Small intestine (tissue), 16 donors: ENCODE data around the gene LRRC75A. TPM values are rescaled to one million over a fixed set of nuclear protein-coding genes. Genes with fewer than 3 reads are reported as not detected.
A peak's percentile ranks its signal among the peaks of the same experiment; 100 is the strongest.
"Not testable (repeated sequence)": the region's sequence is repeated elsewhere in the genome, so short reads cannot be mapped to it uniquely, and the experiment has no call there.

Experiments used
- DNase-seq, 2 donors: peaks; one replicate each; pipeline versions ENCODE4 v3.0.0 to v3.0.0-alpha.2; 2013
- FAIRE-seq: peaks from 2 replicates; lab custom pipeline; 2012; peaks lifted over from hg19 to GRCh38; lab: Jason Lieb, UNC
- H3K27ac ChIP-seq, 3 donors: one replicate each; pipeline ENCODE4 v1.5.1; 2013; ENCODE audit warnings: low read length in 2 of 3, mild to moderate bottlenecking in 2 of 3, control low read depth in 1 of 3, inconsistent platforms in 1 of 3, low read depth in 1 of 3, moderate library complexity in 1 of 3
- H3K27me3 ChIP-seq, 3 donors: one replicate each; pipeline ENCODE4 v1.6.1; 2013; ENCODE audit warnings: low read length in 3 of 3, inconsistent platforms in 1 of 3; ENCODE audit not compliant: control insufficient read depth in 3 of 3, insufficient read depth in 3 of 3
- H3K36me3 ChIP-seq, 3 donors: one replicate each; pipeline ENCODE4 v1.6.1; 2013; ENCODE audit warnings: low read length in 3 of 3, inconsistent platforms in 1 of 3, low read depth in 1 of 3, mild to moderate bottlenecking in 1 of 3, moderate library complexity in 1 of 3; ENCODE audit not compliant: control insufficient read depth in 3 of 3, insufficient read depth in 2 of 3
- H3K4me1 ChIP-seq, 3 donors: one replicate each; pipeline ENCODE4 v1.6.1; 2013; ENCODE audit warnings: low read length in 2 of 3, inconsistent platforms in 1 of 3, low read depth in 1 of 3, mild to moderate bottlenecking in 1 of 3, moderate library complexity in 1 of 3; ENCODE audit not compliant: control insufficient read depth in 3 of 3, insufficient read depth in 2 of 3
- H3K4me3 ChIP-seq, 3 donors: one replicate each; pipeline ENCODE4 v1.5.1; 2013; ENCODE audit warnings: low read length in 3 of 3, control low read depth in 1 of 3, inconsistent platforms in 1 of 3, low read depth in 1 of 3, mild to moderate bottlenecking in 1 of 3, moderate library complexity in 1 of 3
- H3K9me3 ChIP-seq, 2 donors: one replicate each; pipeline ENCODE4 v1.6.1; 2013; ENCODE audit warnings: low read depth in 1 of 2, low read length in 1 of 2; ENCODE audit not compliant: control insufficient read depth in 2 of 2, insufficient read depth in 1 of 2
- WGBS, 3 donors: extraction: QIAGEN DNeasy Blood & Tissue Kit; methylation state at CpG; one replicate each; pipeline ENCODE4 v1.1.7; 2013; 5-methylcytosine and 5-hydroxymethylcytosine counted together
- long read RNA-seq, 10 donors: transcript quantifications; one replicate each; lab custom pipeline, GENCODE V29; 2026
- polyA plus RNA-seq, 4 donors: library from polyadenylated mRNA; stranded (reverse) in 3 of 4; unstranded in 1 of 4; fragments of 200-250 nt in 3 of 4; fragments of 120-200 nt in 1 of 4; gene quantifications; one replicate each; pipeline versions ENCODE4 v1.2.1 to v1.2.3, GENCODE V29; 2013
- donor health status: healthy with polysubstance abuse.
- donor health status: control.
- donor health status: control.
- donor health status: Bipolar disorder and iron deficiency.
- donor health status: healthy.

LRRC75A gene, protein sequence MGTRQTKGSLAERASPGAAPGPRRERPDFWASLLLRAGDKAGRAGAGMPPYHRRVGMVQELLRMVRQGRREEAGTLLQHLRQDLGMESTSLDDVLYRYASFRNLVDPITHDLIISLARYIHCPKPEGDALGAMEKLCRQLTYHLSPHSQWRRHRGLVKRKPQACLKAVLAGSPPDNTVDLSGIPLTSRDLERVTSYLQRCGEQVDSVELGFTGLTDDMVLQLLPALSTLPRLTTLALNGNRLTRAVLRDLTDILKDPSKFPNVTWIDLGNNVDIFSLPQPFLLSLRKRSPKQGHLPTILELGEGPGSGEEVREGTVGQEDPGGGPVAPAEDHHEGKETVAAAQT
- 100 to 1,000 TPM in 1 of 4 donors, 10 to 100 TPM in 3; 30.5 to 130 (median 64.3) TPM for polyA plus RNA-seq
- long read RNA-seq, donor 1 = 0 reads
- long read RNA-seq, donor 2, transcript LRRC75A-203 (4 exons, 1,390 nt) = major isoform, 5 of 5 reads
- long read RNA-seq, donor 2, partial matches to known transcripts = 0 of 5 reads
- long read RNA-seq, donor 2, other reads (novel, unspliced or antisense) = 0 of 5 reads
- long read RNA-seq, donor 3, transcript LRRC75A-203 (4 exons, 1,390 nt) = major isoform, 9 of 10 reads
- long read RNA-seq, donor 3, partial matches to known transcripts = 0 of 10 reads
- long read RNA-seq, donor 3, other reads (novel, unspliced or antisense) = 0 of 10 reads
- long read RNA-seq, donor 4 = 0 reads
- long read RNA-seq, donor 5, partial matches to known transcripts = 7 of 10 reads
- long read RNA-seq, donor 5, other reads (novel, unspliced or antisense) = 0 of 10 reads
- long read RNA-seq, donor 6, transcript LRRC75A-203 (4 exons, 1,390 nt) = major isoform, 12 of 13 reads
- long read RNA-seq, donor 6, partial matches to known transcripts = 0 of 13 reads
- long read RNA-seq, donor 6, other reads (novel, unspliced or antisense) = 0 of 13 reads
- long read RNA-seq, donor 7 = 0 reads
- long read RNA-seq, donor 8 = 0 reads
- long read RNA-seq, donor 9, partial matches to known transcripts = 0 of 1 reads
- long read RNA-seq, donor 9, other reads (novel, unspliced or antisense) = 0 of 1 reads
- long read RNA-seq, donor 10, transcript LRRC75A-203 (4 exons, 1,390 nt) = major isoform, 11 of 11 reads
- long read RNA-seq, donor 10, partial matches to known transcripts = 0 of 11 reads
- long read RNA-seq, donor 10, other reads (novel, unspliced or antisense) = 0 of 11 reads

DNA sequence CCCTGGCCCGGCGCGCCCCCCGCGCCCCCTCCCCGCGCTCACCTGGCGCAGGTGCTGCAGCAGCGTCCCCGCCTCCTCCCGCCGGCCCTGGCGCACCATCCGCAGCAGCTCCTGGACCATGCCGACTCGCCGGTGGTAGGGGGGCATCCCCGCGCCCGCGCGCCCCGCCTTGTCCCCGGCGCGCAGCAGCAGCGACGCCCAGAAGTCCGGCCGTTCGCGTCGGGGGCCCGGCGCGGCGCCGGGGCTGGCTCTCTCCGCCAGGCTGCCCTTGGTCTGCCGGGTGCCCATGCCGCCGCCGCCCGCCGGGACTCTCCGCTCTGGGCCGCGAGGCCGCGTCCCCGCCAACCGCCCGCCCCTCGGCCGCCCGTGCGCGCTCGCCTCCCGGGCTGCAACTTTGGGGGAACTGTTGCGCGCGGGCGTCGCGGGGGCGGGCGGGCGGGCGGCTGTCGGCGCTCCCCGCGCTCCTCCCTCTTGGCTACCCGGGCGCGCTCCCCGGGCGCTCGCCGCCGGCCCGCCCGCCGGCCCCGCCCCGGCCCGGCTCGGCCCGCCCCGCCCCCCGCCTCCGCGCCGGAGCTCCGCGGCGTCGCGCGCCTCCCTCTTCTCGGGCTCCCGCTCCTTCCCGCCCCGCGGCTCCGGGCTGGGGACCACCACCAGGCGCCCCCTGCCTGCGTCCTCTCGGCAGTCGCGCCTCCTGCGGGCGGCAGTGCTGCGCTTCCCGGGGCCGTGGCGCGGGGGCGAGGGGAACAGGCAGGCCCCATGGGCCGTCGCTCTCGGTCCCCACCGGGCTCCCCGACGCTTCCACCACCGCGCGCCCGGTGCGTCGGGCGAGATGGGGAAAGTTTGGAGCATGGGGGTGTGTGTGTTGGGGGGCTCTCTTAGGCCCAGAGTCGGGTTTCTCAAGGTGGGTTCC, at the start of gene LRRC75A:
Gene LRRC75A, minus strand, starts transcription at position 491 of the 910 bp plus-strand sequence. Its CDS starts 203 bp downstream, at position 288.
- H3K4me1 ChIP-seq = peaks cover 6 to 50% (median 11%) of the 10 kb centered on the region in 3 donors
- DNase-seq = peak; percentile 60 to 79
- H3K27me3 ChIP-seq = no peaks in the 10 kb centered on the region
- peaks cover 0 to 43% (median 4%) of the 10 kb centered on the region in 3 donors for H3K36me3 ChIP-seq
- no peak for FAIRE-seq
- no peaks in the 10 kb centered on the region for H3K9me3 ChIP-seq
- peak within 1 kb of the TSS; percentile 73 to 95 (median 82) for H3K27ac ChIP-seq
- WGBS, 3 donors = 1 to 2% (median 1%) methylated on average over 37 to 134 of the region's 134 CpGs
- H3K4me3 ChIP-seq = peak within 1 kb of the TSS; percentile 58 to 96 (median 64)

DNA sequence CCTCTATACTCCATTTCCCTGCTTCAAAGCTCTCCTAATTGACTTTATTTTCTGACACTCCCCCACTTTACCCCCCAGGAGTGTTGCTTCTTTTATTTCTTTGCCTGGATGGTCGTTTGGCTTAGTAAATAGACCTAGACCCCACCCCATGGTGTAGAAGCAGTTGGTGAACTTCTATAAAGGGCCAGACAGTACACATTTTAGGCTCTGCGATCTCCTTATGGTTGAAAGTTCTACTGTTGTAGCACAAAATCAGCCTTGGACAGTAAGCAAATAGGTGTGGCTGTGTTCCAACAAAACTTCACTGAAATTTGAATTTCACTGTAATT, 45.1 kb upstream of the LRRC75A start:
- Histone ChIP-seq H3K4me1 (peaks cover 0 to 3% (median 0%) of the 10 kb centered on the region in 3 donors), H3K36me3 (no peaks in the 10 kb centered on the region), H3K9me3 (peaks cover 0 to 4% of the 10 kb centered on the region in 2 donors), H3K27ac (peak overlapping the region; percentile 42 to 100 (median 72)), H3K4me3 (no peak overlapping the region), H3K27me3 (no peaks in the 10 kb centered on the region)
- DNase-seq = no peak
- WGBS, 3 donors = 36 to 48% (median 42%) methylated on average over 2 of the region's 2 CpGs
- FAIRE-seq = no peak

- H3K27me3 ChIP-seq = no peaks in the 10 kb centered on the region
- FAIRE-seq = no peak
- 92 to 95% (median 93%) methylated on average over 1 of the region's 1 CpG for WGBS, 3 donors
- H3K36me3 ChIP-seq = no peaks in the 10 kb centered on the region
- peaks cover 0 to 4% of the 10 kb centered on the region in 2 donors for H3K9me3 ChIP-seq
- H3K27ac ChIP-seq = no peak overlapping the region
- H3K4me1 ChIP-seq = peaks cover 0 to 3% (median 0%) of the 10 kb centered on the region in 3 donors
- no peak for DNase-seq
- no peak overlapping the region for H3K4me3 ChIP-seq
Observed at GRCh38 chr17:16534236-16534635, 42.2 kb upstream of the LRRC75A start.

DNA sequence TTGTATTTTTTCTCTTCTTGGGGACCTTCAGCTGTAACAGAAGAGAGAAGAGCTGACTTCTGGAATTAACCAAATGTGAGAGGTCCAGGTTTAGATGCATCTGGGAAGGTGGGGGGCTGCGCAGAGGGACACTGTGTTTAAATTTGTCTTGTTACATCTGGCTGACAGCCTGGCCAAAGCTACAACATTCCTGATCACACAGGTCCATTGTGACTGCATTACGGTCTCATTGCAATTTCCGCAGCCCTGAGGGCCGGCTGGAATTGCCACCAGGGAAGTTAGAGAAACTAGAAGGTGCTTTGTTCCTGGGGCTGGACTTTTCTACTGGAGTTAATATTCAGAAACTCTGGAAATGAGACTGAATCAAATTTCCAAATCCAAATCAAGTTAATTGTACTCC, 37.9 kb upstream of the LRRC75A start:
- FAIRE-seq = no peak
- H3K4me1 ChIP-seq = peaks cover 0 to 1% (median 0%) of the 10 kb centered on the region in 3 donors
- 87 to 92% (median 92%) methylated on average over 4 of the region's 4 CpGs for WGBS, 3 donors
- H3K4me3 ChIP-seq = no peak overlapping the region
- no peak overlapping the region for H3K27ac ChIP-seq
- H3K27me3 ChIP-seq = no peaks in the 10 kb centered on the region
- H3K36me3 ChIP-seq = no peaks in the 10 kb centered on the region
- no peak for DNase-seq
- H3K9me3 ChIP-seq = no peaks in the 10 kb centered on the region

DNA sequence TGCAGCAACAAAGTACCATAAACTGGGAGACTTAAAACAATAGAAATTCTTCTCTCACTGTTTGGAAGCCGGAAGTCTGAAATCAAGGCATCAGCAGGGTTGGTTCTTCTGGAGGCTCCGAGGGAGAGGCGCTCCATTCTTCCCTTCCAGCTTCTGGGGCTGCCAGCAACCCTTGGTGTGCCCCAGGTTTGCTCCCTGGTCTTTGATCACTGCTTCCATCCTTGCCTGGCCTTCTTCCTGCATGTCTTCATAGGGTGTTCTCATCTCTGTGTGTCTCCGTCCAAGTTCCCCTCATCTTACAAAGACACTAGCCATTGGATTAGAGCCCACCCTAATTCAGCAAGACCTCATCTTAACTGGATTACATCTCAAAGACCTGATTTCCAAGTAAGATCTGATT, 35.3 kb upstream of the LRRC75A start:
- no peak overlapping the region for H3K4me3 ChIP-seq
- H3K27ac ChIP-seq = no peak overlapping the region
- no peaks in the 10 kb centered on the region for H3K4me1 ChIP-seq
- no peaks in the 10 kb centered on the region for H3K9me3 ChIP-seq
- 85 to 94% (median 91%) methylated on average over 4 of the region's 4 CpGs for WGBS, 3 donors
- no peaks in the 10 kb centered on the region for H3K36me3 ChIP-seq
- DNase-seq (no peak), FAIRE-seq (no peak)
- H3K27me3 ChIP-seq = no peaks in the 10 kb centered on the region

DNA sequence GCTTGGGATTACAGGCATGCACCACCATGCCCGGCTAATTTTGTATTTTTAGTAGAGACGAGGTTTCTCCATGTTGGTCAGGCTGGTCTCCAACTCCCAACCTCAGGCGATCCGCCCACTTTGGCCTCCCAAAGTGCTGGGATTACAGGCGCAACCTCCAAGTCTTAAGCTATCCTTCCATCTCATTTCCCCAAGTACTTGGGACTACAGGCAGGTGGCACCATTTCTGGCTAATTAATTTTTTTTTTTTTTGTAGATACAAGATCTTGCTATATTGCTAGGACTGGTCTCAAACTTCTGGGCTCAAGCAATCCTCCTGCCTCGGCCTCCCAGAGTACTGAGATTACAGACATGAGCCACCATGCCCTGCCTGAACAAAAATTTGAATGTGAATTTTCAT, 33.6 kb upstream of the LRRC75A start:
- H3K27ac ChIP-seq, H3K4me3 ChIP-seq, H3K27me3 ChIP-seq, H3K4me1 ChIP-seq, H3K36me3 ChIP-seq, DNase-seq, H3K9me3 ChIP-seq, FAIRE-seq: not testable (repeated sequence)
- WGBS, 3 donors = 89 to 94% (median 94%) methylated on average over 6 of the region's 6 CpGs

DNA sequence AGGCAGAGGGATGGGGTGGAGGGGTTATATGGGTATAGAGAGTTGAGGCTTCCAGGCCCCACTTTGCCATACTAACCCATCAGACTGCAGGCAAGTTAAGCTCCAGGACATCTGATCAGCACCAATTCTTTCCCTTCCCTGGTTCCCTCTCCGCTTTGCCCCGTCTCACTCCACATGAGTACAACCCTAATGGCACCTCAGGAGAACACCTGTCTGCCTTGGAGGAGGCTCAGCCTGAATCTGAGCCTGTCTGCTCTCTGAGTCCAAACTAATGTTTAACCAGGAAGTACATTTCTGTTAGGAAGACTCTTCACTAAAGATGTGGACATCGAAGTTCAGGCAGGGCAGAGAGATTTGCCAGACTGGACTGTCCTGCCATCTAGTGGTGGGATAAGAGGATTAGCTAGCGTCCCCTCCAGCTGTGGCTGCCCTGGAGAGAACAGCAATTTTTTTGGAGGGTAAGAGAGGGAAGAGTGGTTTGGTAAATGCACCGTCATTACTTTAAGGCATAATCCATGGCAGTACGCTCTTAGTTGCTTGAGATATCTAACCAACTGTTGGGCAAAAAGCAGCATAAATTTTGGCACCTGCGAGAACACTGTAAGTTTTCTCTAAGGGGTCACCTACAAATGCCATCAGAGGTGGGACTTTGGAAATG, 29.2 kb upstream of the LRRC75A start:
- peak overlapping the region in 2 of 3 donors; percentile 12 to 76 for H3K27ac ChIP-seq
- DNase-seq = peak; percentile 92 to 95

More for the DNA sequence above, 29.2 kb upstream of the LRRC75A start:
- no peak overlapping the region for H3K4me3 ChIP-seq
- FAIRE-seq = no peak
- H3K36me3 ChIP-seq = no peaks in the 10 kb centered on the region
- WGBS, 3 donors = 6 to 26% (median 25%) methylated on average over 7 of the region's 7 CpGs
- H3K27me3 ChIP-seq = no peaks in the 10 kb centered on the region
- peaks cover 0 to 17% (median 3%) of the 10 kb centered on the region in 3 donors for H3K4me1 ChIP-seq
- H3K9me3 ChIP-seq = no peaks in the 10 kb centered on the region
